Gastroesophageal sphincter (tissue), 3 donors: ENCODE results near the gene NCOA3.

Experiments
- CTCF ChIP-seq, 4 experiments: fragments of 200-600 bp in 2 of 4; fragments of 450-650 bp in 2 of 4; sonication (generic) in 1 of 4; IDR thresholded peaks; one replicate each; pipeline ENCODE4 v1.5.1; 2017 to 2019; ENCODE audit warnings: antibody characterized with exemption in 4 of 4, mild to moderate bottlenecking in 2 of 4, moderate library complexity in 2 of 4
- EP300 ChIP-seq: sonication (generic); formaldehyde crosslinking; IDR thresholded peaks from one replicate; pipeline ENCODE4 v1.6.1; 2017; ENCODE audit warnings: antibody characterized with exemption, mild to moderate bottlenecking
- POLR2A ChIP-seq, 2 donors: fragments of 450-650 bp; IDR thresholded peaks; one replicate each; pipeline ENCODE4 v1.6.1; 2017; ENCODE audit warnings: antibody characterized with exemption in 2 of 2, mild to moderate bottlenecking in 2 of 2, moderate library complexity in 1 of 2
- POLR2AphosphoS5 ChIP-seq: sonication (generic); formaldehyde crosslinking; IDR thresholded peaks from one replicate; pipeline ENCODE4 v1.6.1; 2017; ENCODE audit warnings: antibody characterized with exemption

GRCh38 chr20:47532002-47532401, 30.3 kb downstream of the NCOA3 start:
- TF ChIP-seq CTCF (IDR thresholded peaks at IDR 0.05) = no peak
- TF ChIP-seq POLR2A (IDR thresholded peaks at IDR 0.05) = no peak
- no peak for TF ChIP-seq POLR2AphosphoS5
- no peak for TF ChIP-seq EP300
